HL-60/S4 treated with phorbol 12-myristate 13-acetate at 8.2 ng/mL for 4 days and 3 days (cell line): ENCODE results near the gene POMP.

Source experiments
- in situ Hi-C: fragments of 300-500 bp; cut with MboI; formaldehyde crosslinking; loops from 2 replicates; pipeline ENCODE4 v1.15.0; 2022; ENCODE audit warnings: low sequenced_read_pairs

Gene POMP

GRCh38 chr13:28685114-28685513 lies 26.2 kb downstream of the POMP start:
- in situ Hi-C loops = loop anchor here (25.0 kb wide), 1 partner anchor 102 kb away; no protein-coding TSS in a partner anchor

- in situ Hi-C loops = loop anchor here (25.0 kb wide), 1 partner anchor 101 kb away; no protein-coding TSS in a partner anchor
These were observed 27.0 kb downstream of the POMP start for GRCh38 chr13:28685892-28686291.

- in situ Hi-C loops = loop anchor here (25.0 kb wide), 1 partner anchor 93 kb away; no protein-coding TSS in a partner anchor
These were observed 34.9 kb downstream of the POMP start for GRCh38 chr13:28693605-28694491.

GRCh38 chr13:28697441-28697840 lies 38.5 kb downstream of the POMP start:
- in situ Hi-C loops = loop anchor here (25.0 kb wide), 1 partner anchor 90 kb away; no protein-coding TSS in a partner anchor

- in situ Hi-C loops = loop anchor here (25.0 kb wide), 1 partner anchor 88 kb away; no protein-coding TSS in a partner anchor
These were observed 40.3 kb downstream of the POMP start for GRCh38 chr13:28699246-28699645.

- in situ Hi-C loops = no loop called here
These were observed 45.4 kb downstream of the POMP start for GRCh38 chr13:28704282-28704681.

GRCh38 chr13:28704919-28705318 lies 46.0 kb downstream of the POMP start:
- in situ Hi-C loops = no loop called here

GRCh38 chr13:28705461-28706083 lies 46.6 kb downstream of the POMP start:
- in situ Hi-C loops = no loop called here

GRCh38 chr13:28707629-28708427 lies 48.9 kb downstream of the POMP start:
- in situ Hi-C loops = no loop called here

GRCh38 chr13:28710161-28710560 lies 51.2 kb downstream of the POMP start:
- in situ Hi-C loops = no loop called here

GRCh38 chr13:28714651-28715050 lies 55.7 kb downstream of the POMP start:
- in situ Hi-C loops = no loop called here

- in situ Hi-C loops = no loop called here
These were observed 57.6 kb downstream of the POMP start for GRCh38 chr13:28716511-28716910.

GRCh38 chr13:28717170-28717569 lies 58.2 kb downstream of the POMP start:
- in situ Hi-C loops = no loop called here

- in situ Hi-C loops = no loop called here
These were observed 59.2 kb downstream of the POMP start for GRCh38 chr13:28718196-28718542.

- in situ Hi-C loops = no loop called here
These were observed 59.8 kb downstream of the POMP start, which contains the start of gene SLC46A3 for GRCh38 chr13:28718543-28719226. Gene SLC46A3 (minus strand): TSS chr13:28718970. CDS start chr13:28717998, 972 bp downstream.

- in situ Hi-C loops = no loop called here
These were observed 60.5 kb downstream of the POMP start for GRCh38 chr13:28719227-28720055.

- in situ Hi-C loops = no loop called here
These were observed 64.9 kb downstream of the POMP start for GRCh38 chr13:28723806-28724205.

- in situ Hi-C loops = no loop called here
These were observed 66.2 kb downstream of the POMP start for GRCh38 chr13:28725046-28725610.
